Heart right ventricle (tissue), 16 donors: ENCODE results near the gene LRRC15. TPM values are rescaled to one million over a fixed set of nuclear protein-coding genes. Genes with fewer than 3 reads are reported as not detected.

Experiments
- ATAC-seq, 8 donors: fragments of 200-7000 bp; cut with Tn5 transposase; one replicate each; pipeline ENCODE4 v1.9.1; 2020; ENCODE audit warnings: mild to moderate bottlenecking in 8 of 8, moderate library complexity in 8 of 8, moderate number of reproducible peaks in 1 of 8
- DNase-seq, 2 donors: peaks; one replicate each; pipeline ENCODE4 v3.0.0-alpha.2; 2020
- H3K27ac ChIP-seq, 10 donors: fragments of 200-600 bp; sonication (generic) in 2 of 10; one replicate each; pipeline versions ENCODE4 v1.5.0 to v1.8.0; 2020 to 2022; ENCODE audit warnings: mild to moderate bottlenecking in 3 of 10
- H3K27me3 ChIP-seq, 7 donors: fragments of 200-600 bp; one replicate each; pipeline ENCODE4 v1.8.0; 2021 to 2022; ENCODE audit warnings: mild to moderate bottlenecking in 2 of 7
- H3K36me3 ChIP-seq, 9 donors: fragments of 200-600 bp; sonication (generic) in 1 of 9; one replicate each; pipeline versions ENCODE4 v1.5.0 to v1.8.0; 2020 to 2022; ENCODE audit warnings: mild to moderate bottlenecking in 2 of 9
- H3K4me1 ChIP-seq, 9 donors: fragments of 200-600 bp; sonication (generic) in 1 of 9; one replicate each; pipeline versions ENCODE4 v1.5.0 to v1.8.0; 2020 to 2022; ENCODE audit warnings: mild to moderate bottlenecking in 4 of 9
- H3K4me3 ChIP-seq, 10 donors: fragments of 200-600 bp; sonication (generic) in 2 of 10; one replicate each; pipeline versions ENCODE4 v1.5.0 to v1.8.0; 2020 to 2022; ENCODE audit warnings: mild to moderate bottlenecking in 7 of 10, moderate library complexity in 2 of 10
- H3K9me3 ChIP-seq, 11 donors: fragments of 200-600 bp in 10 of 11; sonication (generic) in 2 of 11; one replicate each; pipeline versions ENCODE4 v1.5.0 to v1.8.0; 2013 to 2022; ENCODE audit warnings: mild to moderate bottlenecking in 2 of 11, control low read depth in 1 of 11, moderate library complexity in 1 of 11
- CTCF ChIP-seq, 9 donors: fragments of 200-600 bp; sonication (generic) in 2 of 9; IDR thresholded peaks; one replicate each; pipeline versions ENCODE4 v1.5.0 to v1.8.0; 2021 to 2022; ENCODE audit warnings: antibody characterized with exemption in 9 of 9, mild to moderate bottlenecking in 5 of 9, moderate library complexity in 1 of 9
- WGBS, 2 donors: extraction: QIAGEN DNeasy Blood & Tissue Kit; methylation state at CpG; one replicate each; pipeline ENCODE4 v1.1.7; 2013; ENCODE audit warnings: inconsistent platforms in 1 of 2; 5-methylcytosine and 5-hydroxymethylcytosine counted together
- intact Hi-C, 10 donors: fragments of 100-400 bp; cut with DNase I; formaldehyde crosslinking; loops; one replicate each; pipeline versions ENCODE4 v1.11.1 to v1.14.2; 2022
- polyA plus RNA-seq, 2 donors: library from polyadenylated mRNA; stranded (reverse); fragments of 200-250 nt; gene quantifications; one replicate each; pipeline ENCODE4 v1.2.3, GENCODE V29; 2013
- total RNA-seq, 10 donors: library from RNA; stranded (reverse); fragmentation: NEBNext Ultra II Directional in 3 of 10; extraction: Animal tissue kit (Norgen Biotek cat#: 25700) in 3 of 10; gene quantifications; one replicate each; pipeline versions ENCODE4 v1.2.1 to v1.2.4, GENCODE V29; 2021 to 2023
- donor health status: Arrhythmogenic right ventricular cardiomyopathy.
- donor health status: ischemic (EF 13 %, LVEDD 7.1; RV severe dilation, severe dysfunction).
- donor health status: healthy with polysubstance abuse.
- donor health status: DM: no; HTN: yes; CAD: no.
- donor health status: DM: no; HTN: no; CAD: no.
- donor health status: ischemic (EF 25% LVEDD 6.9; RV normal size, moderate dysfunction).
- donor health status: ischemic (EF 25% LVEDD 5.7; RV mildly dilated, moderate dysfunction).
- donor health status: healthy.
- donor health status: DM: yes; HTN: yes; CAD: no.
- donor health status: Ischemic cardiomyopathy.
- donor health status: ischemic (EF 35%, LVEDD 5.7; RV mildly dilated, moderate dysfunction).
- donor health status: nonischemic (EF 11% LVEDD 7.7; RV severe dilation, severe dysfunction).
- donor health status: DM: yes; HTN: yes; CAD: no.
- donor health status: PGD.
- donor health status: ischemic (EF 29% LVEDD 5.4; RV normal size, mild dysfunction).
- donor health status: nonischemic (EF 23%, LVEDD 6.1; RV moderate dilation, normal function).

The LRRC15 gene
- total and polyA plus RNA-seq, 12 donors: 0.05 to 0.81 (median 0.21) TPM; not detected in 1

GRCh38 chr3:194375473-194376240 lies 6.1 kb upstream of the LRRC15 start:
- 52 to 54% methylated on average over 15 of the region's 15 CpGs for WGBS, 2 donors
- H3K4me1 ChIP-seq: peaks cover 0 to 3% (median 0%) of the 10 kb centered on the region in 9 donors
- DNase-seq (no peak), ATAC-seq (no peak)
- no peak for TF ChIP-seq CTCF (IDR thresholded peaks at IDR 0.05)
- intact Hi-C loops: no loop called here
- no peaks in the 10 kb centered on the region for H3K9me3 ChIP-seq
- H3K27me3 ChIP-seq: peaks cover 0 to 56% (median 18%) of the 10 kb centered on the region in 7 donors
- H3K4me3 ChIP-seq: no peak overlapping the region
- no peak overlapping the region for H3K27ac ChIP-seq
- H3K36me3 ChIP-seq: no peaks in the 10 kb centered on the region

- Histone ChIP-seq H3K9me3 (no peaks in the 10 kb centered on the region), H3K36me3 (no peaks in the 10 kb centered on the region), H3K4me3 (no peak overlapping the region), H3K27ac (no peak overlapping the region), H3K27me3 (peaks cover 0 to 54% (median 22%) of the 10 kb centered on the region in 7 donors), H3K4me1 (peaks cover 0 to 3% (median 0%) of the 10 kb centered on the region in 9 donors)
- ATAC-seq (no peak), DNase-seq (no peak)
- no peak for TF ChIP-seq CTCF (IDR thresholded peaks at IDR 0.05)
- 83 to 87% methylated on average over 10 of the region's 10 CpGs for WGBS, 2 donors
- intact Hi-C loops: no loop called here
These were observed 5.4 kb upstream of the LRRC15 start for GRCh38 chr3:194374935-194375334.

- TF ChIP-seq CTCF (IDR thresholded peaks at IDR 0.05): no peak
- DNase-seq (no peak), ATAC-seq (no peak)
- Histone ChIP-seq H3K9me3 (no peaks in the 10 kb centered on the region), H3K36me3 (no peaks in the 10 kb centered on the region), H3K4me1 (peaks cover 0 to 4% (median 0%) of the 10 kb centered on the region in 9 donors), H3K4me3 (no peak overlapping the region), H3K27ac (no peak overlapping the region), H3K27me3 (peaks cover 0 to 52% (median 29%) of the 10 kb centered on the region in 7 donors)
- intact Hi-C loops: no loop called here
- WGBS, 2 donors: 76 to 78% methylated on average over 8 of the region's 8 CpGs
These were observed 4.4 kb upstream of the LRRC15 start for GRCh38 chr3:194373899-194374298.

- intact Hi-C loops: no loop called here
- 92% methylated on average over 14 of the region's 14 CpGs for WGBS, 2 donors
These were observed 3.5 kb upstream of the LRRC15 start for GRCh38 chr3:194373028-194373427.

More at GRCh38 chr3:194373028-194373427, 3.5 kb upstream of the LRRC15 start:
- Histone ChIP-seq H3K27me3 (peaks cover 0 to 50% (median 28%) of the 10 kb centered on the region in 7 donors), H3K4me3 (no peak overlapping the region), H3K9me3 (no peaks in the 10 kb centered on the region), H3K36me3 (no peaks in the 10 kb centered on the region), H3K4me1 (peaks cover 0 to 9% (median 0%) of the 10 kb centered on the region in 9 donors), H3K27ac (no peak overlapping the region)
- DNase-seq (no peak), ATAC-seq (no peak)
- no peak for TF ChIP-seq CTCF (IDR thresholded peaks at IDR 0.05)
